Loucy (cell line): ENCODE results near the gene C1QL1.

Source experiments
- H2AFZ ChIP-seq: fragments of 200-600 bp; sonication (generic); 2 replicates; pipeline ENCODE4 v1.6.0; 2016; ENCODE audit warnings: antibody characterized with exemption, mild to moderate bottlenecking, low read length, moderate library complexity
- H3F3A ChIP-seq: fragments of 200-600 bp; 2 replicates; pipeline ENCODE4 v1.6.0; 2016; ENCODE audit warnings: antibody characterized with exemption, low read depth, mild to moderate bottlenecking
- H3K27me3 ChIP-seq: fragments of 200-600 bp; sonication (generic); 2 replicates; pipeline ENCODE4 v1.6.1; 2014; ENCODE audit warnings: low read length, mild to moderate bottlenecking; ENCODE audit not compliant: insufficient read depth, poor library complexity, severe bottlenecking
- H3K36me3 ChIP-seq: fragments of 200-600 bp; sonication (generic); 2 replicates; pipeline ENCODE4 v1.6.1; 2016; ENCODE audit warnings: low read length; ENCODE audit not compliant: insufficient read depth
- H3K4me1 ChIP-seq: fragments of 200-600 bp; sonication (generic); 2 replicates; pipeline ENCODE4 v1.5.1; 2014; ENCODE audit warnings: low read length, mild to moderate bottlenecking; ENCODE audit not compliant: insufficient read depth, poor library complexity, severe bottlenecking
- H3K4me2 ChIP-seq: fragments of 200-600 bp; sonication (generic); 2 replicates; pipeline ENCODE4 v1.6.0; 2014; ENCODE audit warnings: antibody characterized with exemption, low read length, low read depth, mild to moderate bottlenecking; ENCODE audit not compliant: poor library complexity, severe bottlenecking
- H3K4me3 ChIP-seq: fragments of 200-600 bp; sonication (generic); 2 replicates; pipeline ENCODE4 v1.5.1; 2014; ENCODE audit warnings: low read length, mild to moderate bottlenecking, mixed read lengths; ENCODE audit not compliant: poor library complexity, severe bottlenecking
- H3K79me2 ChIP-seq: fragments of 200-600 bp; sonication (generic); 2 replicates; pipeline ENCODE4 v1.6.1; 2014; ENCODE audit warnings: low read length; ENCODE audit not compliant: insufficient read depth
- H3K9ac ChIP-seq: fragments of 200-600 bp; sonication (generic); 2 replicates; pipeline ENCODE4 v1.6.0; 2014; ENCODE audit warnings: mild to moderate bottlenecking, low read depth, low read length, moderate library complexity; ENCODE audit not compliant: poor library complexity, severe bottlenecking
- H3K9me2 ChIP-seq: fragments of 200-600 bp; sonication (generic); replicated peaks from 2 replicates; pipeline ENCODE4 v1.6.1; 2016; ENCODE audit warnings: low read depth, low read length, mixed read lengths
- H3K9me3 ChIP-seq: fragments of 200-600 bp; sonication (generic); 2 replicates; pipeline ENCODE4 v1.6.1; 2014; ENCODE audit warnings: mild to moderate bottlenecking, antibody characterized with exemption, low read length, low read depth; ENCODE audit not compliant: insufficient read depth
- H4K20me1 ChIP-seq: fragments of 200-600 bp; sonication (generic); 2 replicates; pipeline ENCODE4 v1.6.0; 2014; ENCODE audit warnings: antibody characterized with exemption, low read length, mild to moderate bottlenecking; ENCODE audit not compliant: insufficient read depth, poor library complexity, severe bottlenecking
- CTCF ChIP-seq: fragments of 200-600 bp; sonication (generic); conservative IDR thresholded peaks from 2 replicates; pipeline ENCODE4 v1.5.1; 2014; ENCODE audit warnings: mild to moderate bottlenecking, antibody characterized with exemption, low read length
- EZH2phosphoT487 ChIP-seq: fragments of 200-600 bp; IDR thresholded peaks from 2 replicates; pipeline ENCODE4 v1.6.1; 2018; ENCODE audit warnings: antibody characterized with exemption, mild to moderate bottlenecking, moderate library complexity, borderline replicate concordance

C1QL1 gene

DNA sequence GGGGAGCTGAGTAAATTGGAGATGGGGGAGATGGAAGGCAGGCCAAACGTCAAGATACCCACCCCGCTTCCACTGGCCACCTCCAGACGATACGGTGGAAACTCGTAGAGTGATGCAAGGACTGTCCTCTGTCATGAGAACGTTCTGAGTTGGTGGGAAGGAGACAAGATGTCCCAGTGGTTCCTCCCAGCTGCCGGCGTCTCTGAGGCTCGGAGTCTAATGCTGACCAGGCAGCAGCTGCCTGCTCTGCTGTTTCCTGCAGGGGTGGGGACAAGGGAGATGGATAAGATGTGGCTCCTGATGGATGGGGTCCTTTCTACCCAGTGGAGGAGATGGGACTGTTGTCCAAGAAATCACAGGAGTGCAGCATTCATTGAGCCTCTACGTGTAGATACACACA lies 28.2 kb upstream of the C1QL1 start:
- H3K27me3 ChIP-seq: no peaks in the 10 kb centered on the region
- H3K79me2 ChIP-seq: no peaks in the 10 kb centered on the region
- no peaks in the 10 kb centered on the region for H4K20me1 ChIP-seq
- no peaks in the 10 kb centered on the region for H3K9me2 ChIP-seq
- no peak overlapping the region for H3K4me3 ChIP-seq
- H3K4me2 ChIP-seq: no peak overlapping the region
- H3F3A ChIP-seq: no peaks in the 10 kb centered on the region
- TF ChIP-seq EZH2phosphoT487 (no peak), CTCF (no peak)
- peaks cover 5% of the 10 kb centered on the region for H3K9me3 ChIP-seq
- H3K9ac ChIP-seq: no peak overlapping the region
- H3K4me1 ChIP-seq: no peaks in the 10 kb centered on the region
- no peak overlapping the region for H2AFZ ChIP-seq
- no peaks in the 10 kb centered on the region for H3K36me3 ChIP-seq

GRCh38 chr17:44995436-44996001 lies 27.4 kb upstream of the C1QL1 start:
- H3K36me3 ChIP-seq: no peaks in the 10 kb centered on the region
- TF ChIP-seq EZH2phosphoT487 (no peak), CTCF (no peak)
- no peaks in the 10 kb centered on the region for H4K20me1 ChIP-seq
- H3K9ac ChIP-seq: no peak overlapping the region
- no peak overlapping the region for H2AFZ ChIP-seq
- peaks cover 5% of the 10 kb centered on the region for H3K9me3 ChIP-seq
- no peak overlapping the region for H3K4me2 ChIP-seq
- no peaks in the 10 kb centered on the region for H3K9me2 ChIP-seq
- H3K4me1 ChIP-seq: no peaks in the 10 kb centered on the region
- no peaks in the 10 kb centered on the region for H3K79me2 ChIP-seq
- no peaks in the 10 kb centered on the region for H3F3A ChIP-seq
- H3K27me3 ChIP-seq: no peaks in the 10 kb centered on the region
- no peak overlapping the region for H3K4me3 ChIP-seq

- TF ChIP-seq CTCF (no peak), EZH2phosphoT487 (no peak)
- no peak overlapping the region for H3K4me2 ChIP-seq
- H3K27me3 ChIP-seq: no peaks in the 10 kb centered on the region
- H3K9me2 ChIP-seq: no peaks in the 10 kb centered on the region
- H4K20me1 ChIP-seq: no peaks in the 10 kb centered on the region
- H2AFZ ChIP-seq: no peak overlapping the region
- H3K4me1 ChIP-seq: no peaks in the 10 kb centered on the region
- no peak overlapping the region for H3K9ac ChIP-seq
- H3K79me2 ChIP-seq: no peaks in the 10 kb centered on the region
- no peaks in the 10 kb centered on the region for H3K36me3 ChIP-seq
- H3K4me3 ChIP-seq: no peak overlapping the region
- H3F3A ChIP-seq: no peaks in the 10 kb centered on the region
- no peaks in the 10 kb centered on the region for H3K9me3 ChIP-seq
Measured at GRCh38 chr17:44992242-44992939, 24.3 kb upstream of the C1QL1 start.
